ENCODE data around the gene USP53. TPM values are rescaled to one million over a fixed set of nuclear protein-coding genes. Genes with fewer than 3 reads are reported as not detected.
"Not testable (repeated sequence)": the region's sequence is repeated elsewhere in the genome, so short reads cannot be mapped to it uniquely, and the experiment has no call there.

Gene USP53
- polyA plus RNA-seq, 1 of the 3 experiments (the other 2 are of a cell fraction): 8.1 TPM

DNA sequence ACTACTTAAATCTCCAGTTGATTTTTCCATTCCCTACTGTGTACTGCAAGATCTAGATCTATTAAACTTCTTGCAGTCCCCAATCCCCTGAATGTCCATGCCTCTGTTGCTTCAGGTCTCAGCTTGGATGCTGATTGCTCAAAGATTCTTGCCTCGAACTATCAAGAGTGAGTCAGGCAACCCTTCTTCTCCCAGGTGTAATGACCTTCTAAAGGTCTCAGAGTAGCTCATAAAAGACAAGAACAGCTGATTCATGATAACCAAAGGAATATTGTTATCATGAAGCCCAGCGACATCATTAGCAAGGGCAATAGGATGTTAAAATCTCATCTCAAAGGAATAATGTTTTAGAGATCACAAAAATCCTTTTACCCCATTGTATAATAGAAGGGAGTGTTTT lies 116.2 kb downstream of the USP53 start:
- no peaks in the 10 kb centered on the region for H3K79me2 ChIP-seq (ENCODE audit: insufficient read depth)
- H3K4me3 ChIP-seq (ENCODE audit: low read depth in 2 of 2, low read length in 1 of 2): no peak overlapping the region
- H4K20me1 ChIP-seq (ENCODE audit: insufficient read depth): no peaks in the 10 kb centered on the region
- no peak for TF ChIP-seq FOSL2 (IDR thresholded peaks at IDR 0.05; ENCODE audit: borderline replicate concordance, low read depth)
- TF ChIP-seq, protein P1, sequence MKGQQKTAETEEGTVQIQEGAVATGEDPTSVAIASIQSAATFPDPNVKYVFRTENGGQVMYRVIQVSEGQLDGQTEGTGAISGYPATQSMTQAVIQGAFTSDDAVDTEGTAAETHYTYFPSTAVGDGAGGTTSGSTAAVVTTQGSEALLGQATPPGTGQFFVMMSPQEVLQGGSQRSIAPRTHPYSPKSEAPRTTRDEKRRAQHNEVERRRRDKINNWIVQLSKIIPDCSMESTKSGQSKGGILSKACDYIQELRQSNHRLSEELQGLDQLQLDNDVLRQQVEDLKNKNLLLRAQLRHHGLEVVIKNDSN (IDR thresholded peaks at IDR 0.05; ENCODE audit: borderline replicate concordance, low read depth): no peak
- no peak for TF ChIP-seq CHD2 (IDR thresholded peaks at IDR 0.05; ENCODE audit: low read length, partially characterized antibody)
- TF ChIP-seq TCF12 (IDR thresholded peaks at IDR 0.05): no peak
- TF ChIP-seq GABPA (IDR thresholded peaks at IDR 0.05; ENCODE audit: low read depth): no peak
- no peak for TF ChIP-seq NRF1 (IDR thresholded peaks at IDR 0.05; ENCODE audit: low read depth, low read length)
- TF ChIP-seq JUND (IDR thresholded peaks at IDR 0.05): no peak
- H3K36me3 ChIP-seq (replicated peaks in 1 of 2; ENCODE audit: control insufficient read depth in 1 of 2, insufficient read depth in 2 of 2, low read length in 1 of 2): no peaks in the 10 kb centered on the region
- H3K4me1 ChIP-seq (ENCODE audit: control insufficient read depth in 1 of 2, insufficient read depth in 2 of 2, low read depth in 1 of 2, low read length in 1 of 2): no peaks in the 10 kb centered on the region
- ChIA-PET CTCF (interaction anchor here (1.3 kb wide), 1 partner anchor 11 kb away, joined by 3 read pairs; no protein-coding TSS in a partner anchor), POLR2A (no interaction called here)
- no peak for DNase-seq
- 44% methylated on average over 2 of the region's 2 CpGs for WGBS (ENCODE audit: low lambda C conversion rate)
- no peak overlapping the region for H3K27ac ChIP-seq (ENCODE audit: low read depth in 2 of 2, low read length in 1 of 2)
- no peaks in the 10 kb centered on the region for H3F3A ChIP-seq (replicated peaks; ENCODE audit: insufficient read depth)
- no peaks in the 10 kb centered on the region for H3K9me2 ChIP-seq
- no peaks in the 10 kb centered on the region for H3K27me3 ChIP-seq (ENCODE audit: insufficient read depth)
- H2AFZ ChIP-seq (ENCODE audit: low read depth): no peak overlapping the region
- H3K9ac ChIP-seq: no peak overlapping the region
- H3K9me3 ChIP-seq: no peaks in the 10 kb centered on the region
- H3K4me2 ChIP-seq: no peak overlapping the region

DNA sequence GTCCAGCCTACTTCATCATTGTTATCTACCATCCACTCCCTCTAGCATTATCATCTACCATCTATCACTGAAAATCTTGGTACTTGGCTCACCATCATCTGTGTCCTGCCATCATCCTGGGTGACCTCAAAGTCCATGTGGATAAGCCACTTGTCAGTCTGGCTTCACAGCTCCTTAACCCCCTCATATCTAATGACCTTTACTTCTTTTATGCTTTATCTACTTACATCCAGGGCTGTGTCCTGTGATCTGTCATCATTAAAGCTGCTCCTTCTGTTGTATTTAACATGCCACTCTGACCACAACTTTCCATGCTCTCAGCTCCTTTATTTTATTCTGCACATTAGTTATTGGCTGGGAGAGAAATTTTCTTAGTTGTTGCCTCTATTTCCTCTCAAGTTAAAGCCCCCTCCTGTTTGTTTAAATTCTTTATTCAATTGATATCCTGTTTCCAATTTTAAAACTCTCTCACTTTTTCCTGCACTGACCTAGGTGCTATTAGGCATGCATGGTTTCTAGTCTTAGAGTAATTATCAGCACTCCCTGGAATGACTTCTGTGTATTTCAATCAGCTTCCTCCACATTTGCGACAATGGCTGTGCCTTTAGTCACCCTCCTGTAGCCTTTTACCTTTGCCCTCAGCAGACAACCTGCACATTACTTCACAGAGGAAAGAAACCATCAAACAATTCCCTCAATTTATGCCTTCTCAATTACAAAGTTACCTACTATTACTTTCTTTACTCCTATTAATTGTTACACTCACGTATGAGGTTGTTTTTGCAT lies 117.5 kb downstream of the USP53 start:
- TF ChIP-seq EZH2phosphoT487 (IDR thresholded peaks at IDR 0.05; ENCODE audit: borderline replicate concordance, low read depth): no peak
- TF ChIP-seq, protein P2, sequence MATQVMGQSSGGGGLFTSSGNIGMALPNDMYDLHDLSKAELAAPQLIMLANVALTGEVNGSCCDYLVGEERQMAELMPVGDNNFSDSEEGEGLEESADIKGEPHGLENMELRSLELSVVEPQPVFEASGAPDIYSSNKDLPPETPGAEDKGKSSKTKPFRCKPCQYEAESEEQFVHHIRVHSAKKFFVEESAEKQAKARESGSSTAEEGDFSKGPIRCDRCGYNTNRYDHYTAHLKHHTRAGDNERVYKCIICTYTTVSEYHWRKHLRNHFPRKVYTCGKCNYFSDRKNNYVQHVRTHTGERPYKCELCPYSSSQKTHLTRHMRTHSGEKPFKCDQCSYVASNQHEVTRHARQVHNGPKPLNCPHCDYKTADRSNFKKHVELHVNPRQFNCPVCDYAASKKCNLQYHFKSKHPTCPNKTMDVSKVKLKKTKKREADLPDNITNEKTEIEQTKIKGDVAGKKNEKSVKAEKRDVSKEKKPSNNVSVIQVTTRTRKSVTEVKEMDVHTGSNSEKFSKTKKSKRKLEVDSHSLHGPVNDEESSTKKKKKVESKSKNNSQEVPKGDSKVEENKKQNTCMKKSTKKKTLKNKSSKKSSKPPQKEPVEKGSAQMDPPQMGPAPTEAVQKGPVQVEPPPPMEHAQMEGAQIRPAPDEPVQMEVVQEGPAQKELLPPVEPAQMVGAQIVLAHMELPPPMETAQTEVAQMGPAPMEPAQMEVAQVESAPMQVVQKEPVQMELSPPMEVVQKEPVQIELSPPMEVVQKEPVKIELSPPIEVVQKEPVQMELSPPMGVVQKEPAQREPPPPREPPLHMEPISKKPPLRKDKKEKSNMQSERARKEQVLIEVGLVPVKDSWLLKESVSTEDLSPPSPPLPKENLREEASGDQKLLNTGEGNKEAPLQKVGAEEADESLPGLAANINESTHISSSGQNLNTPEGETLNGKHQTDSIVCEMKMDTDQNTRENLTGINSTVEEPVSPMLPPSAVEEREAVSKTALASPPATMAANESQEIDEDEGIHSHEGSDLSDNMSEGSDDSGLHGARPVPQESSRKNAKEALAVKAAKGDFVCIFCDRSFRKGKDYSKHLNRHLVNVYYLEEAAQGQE (IDR thresholded peaks at IDR 0.05; ENCODE audit: low read depth, low read length): no peak
- TF ChIP-seq RAD21 (IDR thresholded peaks at IDR 0.05; ENCODE audit: low read length): no peak
- no peak for TF ChIP-seq JUND (IDR thresholded peaks at IDR 0.05)
- TF ChIP-seq, protein P3, sequence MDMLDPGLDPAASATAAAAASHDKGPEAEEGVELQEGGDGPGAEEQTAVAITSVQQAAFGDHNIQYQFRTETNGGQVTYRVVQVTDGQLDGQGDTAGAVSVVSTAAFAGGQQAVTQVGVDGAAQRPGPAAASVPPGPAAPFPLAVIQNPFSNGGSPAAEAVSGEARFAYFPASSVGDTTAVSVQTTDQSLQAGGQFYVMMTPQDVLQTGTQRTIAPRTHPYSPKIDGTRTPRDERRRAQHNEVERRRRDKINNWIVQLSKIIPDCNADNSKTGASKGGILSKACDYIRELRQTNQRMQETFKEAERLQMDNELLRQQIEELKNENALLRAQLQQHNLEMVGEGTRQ (IDR thresholded peaks at IDR 0.05; ENCODE audit: borderline replicate concordance, low read depth, low read length): no peak
- TF ChIP-seq, protein P4, sequence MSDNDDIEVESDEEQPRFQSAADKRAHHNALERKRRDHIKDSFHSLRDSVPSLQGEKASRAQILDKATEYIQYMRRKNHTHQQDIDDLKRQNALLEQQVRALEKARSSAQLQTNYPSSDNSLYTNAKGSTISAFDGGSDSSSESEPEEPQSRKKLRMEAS (IDR thresholded peaks at IDR 0.05; ENCODE audit: low read depth): no peak
- Histone ChIP-seq H3F3A (replicated peaks; ENCODE audit: insufficient read depth) (no peaks in the 10 kb centered on the region), H3K27ac (ENCODE audit: low read depth in 2 of 2, low read length in 1 of 2) (no peak overlapping the region), H3K9me3 (no peaks in the 10 kb centered on the region), H3K27me3 (ENCODE audit: insufficient read depth) (no peaks in the 10 kb centered on the region), H3K36me3 (replicated peaks in 1 of 2; ENCODE audit: control insufficient read depth in 1 of 2, insufficient read depth in 2 of 2, low read length in 1 of 2) (no peaks in the 10 kb centered on the region), H2AFZ (ENCODE audit: low read depth) (no peak overlapping the region), H4K20me1 (ENCODE audit: insufficient read depth) (no peaks in the 10 kb centered on the region), H3K9me2 (no peaks in the 10 kb centered on the region), H3K4me1 (ENCODE audit: control insufficient read depth in 1 of 2, insufficient read depth in 2 of 2, low read depth in 1 of 2, low read length in 1 of 2) (no peaks in the 10 kb centered on the region), H3K4me3 (ENCODE audit: low read depth in 2 of 2, low read length in 1 of 2) (no peak overlapping the region), H3K79me2 (ENCODE audit: insufficient read depth) (no peaks in the 10 kb centered on the region), H3K9ac (no peak overlapping the region), H3K4me2 (no peak overlapping the region)
- DNase-seq: no peak
- ChIA-PET POLR2A (no interaction called here), CTCF (no interaction called here)
- 47% methylated on average over 2 of the region's 2 CpGs for WGBS (ENCODE audit: low lambda C conversion rate)

DNA sequence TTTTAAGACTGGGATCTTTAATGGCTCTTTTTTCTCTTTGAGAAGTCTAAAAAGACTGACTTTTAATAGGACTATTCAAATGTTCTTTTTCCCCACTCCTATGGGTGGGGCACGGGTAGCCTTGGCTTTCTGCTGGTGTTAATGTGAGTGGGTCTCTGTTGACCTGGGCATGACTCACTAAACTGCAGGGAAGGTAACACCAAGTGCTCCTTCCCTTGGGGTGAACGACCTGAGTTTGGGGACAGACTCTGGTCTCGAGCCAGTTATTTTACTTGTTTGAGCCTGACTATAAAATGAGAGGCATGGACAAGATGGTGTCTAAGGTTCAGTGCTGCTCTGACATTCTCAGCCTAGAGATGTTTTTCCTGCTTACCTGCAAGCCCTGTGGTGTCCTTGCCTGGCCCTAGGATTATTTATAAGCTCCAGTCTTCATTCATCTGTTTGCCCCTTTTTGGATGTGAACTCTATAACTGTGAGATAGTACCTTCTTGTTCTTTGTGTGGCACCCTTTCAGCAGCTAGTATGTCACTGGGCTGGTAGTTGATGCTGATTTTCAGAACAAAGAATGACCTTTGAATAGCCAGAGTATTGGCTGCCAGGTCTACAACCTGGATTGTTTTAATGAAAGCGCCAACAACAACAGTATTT lies 123.9 kb downstream of the USP53 start:
- CTCF ChIA-PET; H3K9me3 ChIP-seq; H3K27ac ChIP-seq (ENCODE audit: low read depth in 2 of 2, low read length in 1 of 2); DNase-seq; H2AFZ ChIP-seq (ENCODE audit: low read depth); H3K4me1 ChIP-seq (ENCODE audit: control insufficient read depth in 1 of 2, insufficient read depth in 2 of 2, low read depth in 1 of 2, low read length in 1 of 2); H3K4me3 ChIP-seq (ENCODE audit: low read depth in 2 of 2, low read length in 1 of 2); H3K4me2 ChIP-seq; H3K27me3 ChIP-seq (ENCODE audit: insufficient read depth); H3K9me2 ChIP-seq; H4K20me1 ChIP-seq (ENCODE audit: insufficient read depth); H3K36me3 ChIP-seq (replicated peaks in 1 of 2; ENCODE audit: control insufficient read depth in 1 of 2, insufficient read depth in 2 of 2, low read length in 1 of 2); POLR2A ChIA-PET; H3F3A ChIP-seq (replicated peaks; ENCODE audit: insufficient read depth); H3K9ac ChIP-seq; H3K79me2 ChIP-seq (ENCODE audit: insufficient read depth): not testable (repeated sequence)
- 89% methylated on average over 3 of the region's 4 CpGs for WGBS (ENCODE audit: low lambda C conversion rate)

Measured in SK-N-SH (cell line).